Stimulated activated CD4-positive, alpha-beta T cell treated with anti-CD3 and anti-CD28 coated beads, Interleukin-4, amount 100 ng/mL, for 24 hours (primary cell): ENCODE results near the gene UROC1.

Source experiments
- DNase-seq: peaks from one replicate; pipeline ENCODE4 v3.0.0-alpha.2; 2020

Gene UROC1

DNA sequence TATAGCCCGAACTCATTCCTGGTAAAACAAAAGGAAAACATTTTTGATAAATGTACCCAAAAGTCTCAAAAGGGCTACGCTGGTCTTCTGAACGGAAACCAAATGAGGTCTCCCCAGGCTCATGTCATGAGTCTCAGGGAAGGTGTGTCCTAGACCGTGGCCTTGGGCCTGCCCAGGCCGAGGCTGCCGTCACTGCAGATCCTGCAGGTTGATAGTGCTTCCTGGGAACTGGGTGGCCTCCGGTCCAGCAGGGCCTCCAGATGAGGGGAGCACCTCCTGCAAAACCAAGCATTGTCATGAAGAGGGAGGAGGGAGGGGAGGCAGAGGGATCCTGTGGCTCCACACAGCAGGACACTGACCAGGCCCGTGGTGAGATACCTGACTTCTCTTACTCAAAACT, 79.4 kb downstream of the UROC1 start:
- no peak for DNase-seq

GRCh38 chr3:126436826-126437717, 80.5 kb downstream of the UROC1 start:
- no peak for DNase-seq

DNA sequence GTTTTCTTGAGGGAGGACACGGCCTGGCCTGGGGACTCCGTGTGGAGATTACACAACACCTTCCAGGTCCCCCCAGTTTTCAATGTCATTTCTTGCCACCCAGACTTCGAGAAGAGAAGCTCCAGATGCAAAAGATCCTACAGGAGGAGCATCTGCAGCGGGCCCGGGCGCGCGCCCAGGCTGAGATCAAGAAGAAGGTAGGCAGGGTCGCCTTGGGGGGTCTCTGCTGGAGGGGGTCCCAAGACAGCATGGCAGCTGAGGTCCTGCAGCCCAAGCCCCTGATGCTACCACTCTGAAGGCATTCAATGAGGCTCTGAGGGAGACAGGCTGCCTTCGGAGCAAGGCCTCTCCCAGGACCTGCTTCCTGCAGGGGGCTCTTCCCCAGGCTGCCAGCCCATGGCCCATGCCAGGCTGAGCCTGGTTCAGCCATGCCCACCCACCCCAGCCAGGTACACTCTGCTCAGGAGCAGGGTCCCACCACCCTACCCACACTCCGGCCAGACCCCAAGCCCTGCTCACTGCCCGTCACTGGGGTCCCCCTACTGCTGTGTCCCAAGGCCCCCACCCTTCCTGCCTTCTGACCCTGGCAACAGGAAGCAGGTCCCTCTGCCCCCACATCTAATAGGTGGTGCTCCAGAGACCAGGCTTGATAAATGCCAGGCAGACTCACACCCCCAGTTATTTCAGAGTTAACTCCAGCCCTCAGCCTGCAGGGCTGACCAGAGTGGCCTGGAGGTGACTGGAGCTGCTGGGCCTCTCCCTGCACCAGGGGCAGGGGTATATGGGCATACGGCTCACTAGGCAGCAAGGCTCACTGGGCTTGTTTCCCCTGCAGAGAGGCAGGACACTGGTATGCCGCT, 81.9 kb downstream of the UROC1 start:
- no peak for DNase-seq

DNA sequence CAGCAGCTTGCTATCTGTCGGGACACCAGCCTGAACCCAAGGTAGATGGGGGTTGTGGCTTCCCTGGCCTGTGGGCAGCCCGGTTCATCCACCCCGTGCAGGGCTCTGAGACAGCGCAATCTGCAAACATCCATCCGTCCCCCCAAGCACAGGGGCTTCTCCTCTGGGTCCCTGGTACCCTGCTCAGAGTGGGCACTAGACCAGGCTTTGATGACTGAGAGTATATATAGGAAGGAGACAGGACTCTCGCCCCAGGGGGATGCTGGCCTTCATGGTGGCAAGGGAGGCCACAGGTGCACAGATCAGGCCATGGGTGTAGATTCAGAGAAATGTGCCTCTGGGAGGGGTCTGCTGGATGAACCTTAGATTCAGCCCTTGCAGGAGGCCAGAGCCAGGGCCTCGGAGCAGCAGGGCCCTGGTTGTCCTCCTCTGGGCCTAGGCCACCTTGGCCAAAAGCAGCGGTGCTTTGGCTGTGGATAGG, 82.6 kb downstream of the UROC1 start:
- DNase-seq: no peak

DNA sequence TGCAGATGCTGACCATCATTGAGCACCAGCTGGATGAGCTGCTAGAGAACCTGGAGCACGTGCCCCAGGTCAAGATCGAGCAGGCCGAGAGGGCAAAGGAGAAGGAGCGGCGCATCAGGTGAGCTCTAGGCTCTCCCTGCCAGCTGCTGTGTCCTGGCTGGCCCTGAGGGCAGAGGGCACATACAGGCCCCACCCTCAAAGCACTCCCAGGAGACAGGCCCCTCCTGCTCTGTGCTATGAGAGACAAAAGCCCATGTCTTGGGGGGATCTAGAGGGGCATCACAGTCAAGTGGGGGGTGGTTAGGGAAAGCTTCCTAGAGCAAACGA, 83.3 kb downstream of the UROC1 start:
- no peak for DNase-seq

DNA sequence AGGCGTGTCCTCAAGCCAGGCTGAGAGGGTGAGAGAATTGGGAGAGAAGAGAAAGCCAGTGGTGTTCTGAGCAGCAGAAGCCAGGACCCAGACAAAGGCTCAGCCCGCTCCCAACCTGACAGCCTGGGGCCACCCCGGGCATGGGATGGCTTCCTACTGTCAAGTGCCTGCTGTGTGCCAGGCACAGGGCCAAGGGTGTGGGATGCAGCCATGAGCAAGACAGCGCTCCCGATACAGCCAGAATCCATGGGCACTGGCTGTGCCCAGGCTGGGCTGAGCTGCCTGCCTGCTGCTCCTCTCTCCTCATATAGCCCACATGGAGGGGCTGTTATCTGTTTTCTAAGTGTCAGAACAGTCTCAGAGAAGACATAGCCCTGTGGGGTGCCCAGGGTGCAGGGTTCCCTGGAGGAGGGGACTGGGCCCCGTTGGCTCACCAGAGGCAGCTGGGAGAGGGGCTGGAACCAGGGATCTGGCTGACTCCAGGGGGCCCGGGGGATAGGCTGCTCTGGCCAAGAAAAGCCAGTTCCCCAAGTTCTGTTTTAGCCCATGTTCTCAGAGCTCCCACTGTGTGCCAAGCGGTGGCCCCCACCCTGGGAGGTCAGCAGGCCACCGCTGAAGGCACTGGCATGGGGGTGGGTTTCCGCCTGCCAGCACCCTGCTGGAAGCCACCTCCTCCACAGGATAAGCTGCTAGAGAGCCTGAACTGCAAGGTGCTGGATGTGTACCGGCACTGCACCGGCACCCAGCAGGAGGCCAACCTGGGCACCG, 83.9 kb downstream of the UROC1 start:
- DNase-seq: peak; percentile 1

DNA sequence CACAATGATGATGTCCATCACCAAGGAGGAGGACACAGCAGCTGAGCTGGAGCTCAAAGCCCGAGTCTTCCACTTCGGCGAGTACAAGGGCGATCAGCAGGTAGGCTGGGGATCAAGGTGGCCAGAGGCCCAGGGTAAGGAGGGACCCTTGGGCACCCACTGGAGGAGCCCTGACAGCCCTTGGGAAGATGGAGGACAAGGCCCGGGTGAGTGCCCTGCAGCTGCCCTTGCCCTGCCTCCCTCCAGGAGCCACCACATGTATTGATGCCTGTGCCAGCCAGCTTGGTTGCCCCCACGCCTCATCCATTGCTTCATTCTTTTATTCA, 84.5 kb downstream of the UROC1 start:
- peak; percentile 1 for DNase-seq

DNA sequence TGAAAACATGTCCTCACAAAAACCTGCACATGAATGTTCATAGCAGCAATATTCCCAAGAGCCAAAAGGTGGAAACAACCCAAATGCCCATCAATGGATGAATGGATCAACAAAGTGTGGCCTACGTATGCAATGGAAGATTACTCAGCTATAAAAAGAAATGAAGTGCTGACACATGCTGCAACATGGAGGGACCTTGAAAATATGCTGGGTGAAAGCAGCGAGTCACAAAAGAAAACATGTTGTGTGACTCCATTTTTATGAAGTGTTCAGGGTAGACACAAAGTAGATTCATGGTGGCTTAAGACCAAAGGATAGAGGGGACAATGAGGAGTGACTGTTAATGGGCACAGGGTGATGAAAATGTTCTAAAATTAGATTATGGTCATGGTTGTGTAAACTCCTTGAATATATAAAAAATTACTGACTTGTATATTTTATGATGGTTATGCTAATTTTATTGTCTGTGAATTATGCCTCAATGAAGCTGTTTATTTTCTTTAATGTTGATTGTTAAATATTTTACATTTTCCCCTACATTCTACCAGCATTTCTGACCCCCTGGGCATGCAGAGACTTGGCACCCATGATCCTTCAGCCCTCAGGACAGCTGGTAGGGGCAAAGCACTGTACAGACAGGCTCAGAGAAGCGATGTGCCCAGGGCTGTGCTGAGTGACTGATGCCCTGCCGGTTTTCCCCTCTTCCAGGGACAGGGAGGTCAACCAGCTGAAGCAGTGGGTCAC, 85.0 kb downstream of the UROC1 start:
- no peak for DNase-seq
